ENCODE data around the gene SIPA1L2. TPM values are rescaled to one million over a fixed set of nuclear protein-coding genes. Genes with fewer than 3 reads are reported as not detected.
A peak's percentile ranks its signal among the peaks of the same experiment; 100 is the strongest.

SIPA1L2 gene
- polyA plus RNA-seq, 1 experiment = 63.5 TPM

DNA sequence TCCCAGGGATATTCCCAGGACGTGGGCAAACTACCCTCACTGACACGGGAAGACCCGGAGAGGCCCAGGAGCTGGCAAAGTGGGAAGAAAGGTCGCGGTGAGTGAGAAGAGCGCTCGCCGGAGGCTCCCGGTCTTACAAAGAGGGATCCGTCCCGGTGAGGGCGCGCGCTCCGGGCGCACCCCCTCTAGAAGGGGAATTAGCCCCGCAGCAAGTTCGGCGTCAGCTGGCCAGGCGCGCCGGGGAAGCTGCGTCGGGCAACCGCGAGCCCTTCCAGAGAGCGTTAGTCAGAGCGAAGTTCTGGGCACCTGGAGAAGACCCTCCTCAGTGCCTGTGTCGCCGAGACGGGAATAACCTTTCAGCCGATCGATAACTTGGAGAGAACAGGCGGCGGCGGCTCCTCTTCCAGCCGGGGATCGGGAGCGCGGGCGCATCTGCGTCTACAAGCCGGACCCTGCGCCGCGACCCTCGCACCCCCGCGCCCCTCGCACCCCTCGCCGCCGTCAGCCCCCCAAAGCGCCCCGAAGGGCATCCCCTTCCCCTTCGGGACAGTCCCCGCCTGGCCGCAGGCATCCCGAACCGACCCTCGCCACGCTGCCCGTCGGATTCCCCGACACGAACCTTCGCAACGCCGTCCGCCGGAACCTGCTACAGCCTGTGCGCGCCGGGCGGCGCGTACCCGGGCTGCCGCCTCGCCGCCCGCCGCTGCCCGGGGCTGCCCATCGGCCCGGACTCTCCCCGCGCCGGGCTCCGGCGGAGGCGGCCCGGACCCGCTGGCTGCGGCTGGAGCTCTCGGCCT is 485 bp downstream of the SIPA1L2 start:
- no peak for DNase-seq (ENCODE audit: low read depth, low spot score)
- Histone ChIP-seq H3K27me3 (ENCODE audit: control insufficient read depth, insufficient read depth, low read length) (no peaks in the 10 kb centered on the region), H3K9me3 (ENCODE audit: control insufficient read depth, insufficient read depth, low read length) (peaks cover 3% of the 10 kb centered on the region; the same call in 1 of the 2 replicates), H3K27ac (ENCODE audit: low read depth, low read length) (peak overlapping the region; percentile 49), H3K4me3 (ENCODE audit: low read depth, low read length) (peak overlapping the region; percentile 81)
- TF ChIP-seq, protein P1, sequence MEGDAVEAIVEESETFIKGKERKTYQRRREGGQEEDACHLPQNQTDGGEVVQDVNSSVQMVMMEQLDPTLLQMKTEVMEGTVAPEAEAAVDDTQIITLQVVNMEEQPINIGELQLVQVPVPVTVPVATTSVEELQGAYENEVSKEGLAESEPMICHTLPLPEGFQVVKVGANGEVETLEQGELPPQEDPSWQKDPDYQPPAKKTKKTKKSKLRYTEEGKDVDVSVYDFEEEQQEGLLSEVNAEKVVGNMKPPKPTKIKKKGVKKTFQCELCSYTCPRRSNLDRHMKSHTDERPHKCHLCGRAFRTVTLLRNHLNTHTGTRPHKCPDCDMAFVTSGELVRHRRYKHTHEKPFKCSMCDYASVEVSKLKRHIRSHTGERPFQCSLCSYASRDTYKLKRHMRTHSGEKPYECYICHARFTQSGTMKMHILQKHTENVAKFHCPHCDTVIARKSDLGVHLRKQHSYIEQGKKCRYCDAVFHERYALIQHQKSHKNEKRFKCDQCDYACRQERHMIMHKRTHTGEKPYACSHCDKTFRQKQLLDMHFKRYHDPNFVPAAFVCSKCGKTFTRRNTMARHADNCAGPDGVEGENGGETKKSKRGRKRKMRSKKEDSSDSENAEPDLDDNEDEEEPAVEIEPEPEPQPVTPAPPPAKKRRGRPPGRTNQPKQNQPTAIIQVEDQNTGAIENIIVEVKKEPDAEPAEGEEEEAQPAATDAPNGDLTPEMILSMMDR (IDR thresholded peaks at IDR 0.05; ENCODE audit: low read depth, low read length) = no peak; the same call in 1 of the 2 replicates
- CTCF ChIA-PET = interaction anchor here (0.5 to 2.2 kb wide), 6 partner anchors 9 to 873 kb away, joined by 3 to 12 read pairs (median 4); no protein-coding TSS in a partner anchor
- POLR2A ChIA-PET = interaction anchor here (0.6 to 1.1 kb wide), 4 partner anchors 15 to 292 kb away, joined by 3 to 5 read pairs (median 4); no protein-coding TSS in a partner anchor

DNA sequence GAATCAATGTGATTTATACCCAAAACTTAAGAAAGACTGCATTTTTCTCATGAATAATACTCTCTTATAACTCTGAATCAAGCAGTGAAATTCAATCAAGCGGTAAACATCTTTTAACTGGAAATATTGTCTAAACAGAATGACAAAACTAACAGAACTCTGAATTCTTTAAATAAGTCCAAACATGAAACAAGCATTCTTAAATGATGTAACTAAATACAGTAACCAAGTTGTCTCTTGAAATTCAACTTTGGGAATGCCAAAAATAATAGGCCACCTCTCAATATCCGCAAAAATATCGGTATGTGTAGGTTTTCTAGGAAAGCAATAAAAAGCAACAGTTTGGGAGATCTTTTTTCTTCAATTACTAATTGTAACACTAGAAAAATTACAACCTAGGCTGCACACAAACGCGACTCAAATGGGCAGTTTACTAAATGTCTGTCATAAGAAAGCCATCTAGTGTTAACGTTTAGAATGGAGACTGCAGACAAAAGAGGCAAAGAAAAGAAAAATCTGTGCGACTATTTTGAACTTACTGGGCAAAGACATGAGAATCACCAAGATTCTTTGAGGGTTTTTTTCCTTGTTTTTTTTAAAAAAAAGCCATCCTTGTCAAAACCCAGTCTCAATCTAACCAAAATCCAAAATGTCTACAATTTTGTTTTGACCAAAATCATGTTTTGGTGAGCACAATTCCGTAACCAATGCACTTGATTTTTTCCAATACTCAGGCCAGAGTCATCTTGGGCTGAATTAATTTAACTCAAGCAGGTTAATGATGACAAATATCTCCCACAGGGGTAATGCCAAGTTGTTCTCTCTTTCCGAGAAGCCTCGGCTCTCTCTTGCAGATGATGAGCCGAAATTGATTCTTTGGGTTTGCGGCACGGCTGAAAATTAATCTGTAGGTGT is 1.3 kb downstream of the SIPA1L2 start:
- ChIA-PET CTCF (interaction anchor here (0.6 to 3.1 kb wide), 9 partner anchors 30 to 872 kb away, joined by 3 to 19 read pairs (median 4); no protein-coding TSS in a partner anchor), POLR2A (interaction anchor here (0.6 kb wide), 1 partner anchor 226 kb away, joined by 3 read pairs; no protein-coding TSS in a partner anchor)
- TF ChIP-seq, protein P1 (IDR thresholded peaks at IDR 0.05; ENCODE audit: low read depth, low read length) = peak; percentile 46
- no peak for DNase-seq (ENCODE audit: low read depth, low spot score)
- Histone ChIP-seq H3K9me3 (ENCODE audit: control insufficient read depth, insufficient read depth, low read length) (peaks cover 3% of the 10 kb centered on the region; the same call in 1 of the 2 replicates), H3K4me3 (ENCODE audit: low read depth, low read length) (peak overlapping the region; percentile 81), H3K27ac (ENCODE audit: low read depth, low read length) (peak overlapping the region; percentile 49), H3K27me3 (ENCODE audit: control insufficient read depth, insufficient read depth, low read length) (no peaks in the 10 kb centered on the region)

DNA sequence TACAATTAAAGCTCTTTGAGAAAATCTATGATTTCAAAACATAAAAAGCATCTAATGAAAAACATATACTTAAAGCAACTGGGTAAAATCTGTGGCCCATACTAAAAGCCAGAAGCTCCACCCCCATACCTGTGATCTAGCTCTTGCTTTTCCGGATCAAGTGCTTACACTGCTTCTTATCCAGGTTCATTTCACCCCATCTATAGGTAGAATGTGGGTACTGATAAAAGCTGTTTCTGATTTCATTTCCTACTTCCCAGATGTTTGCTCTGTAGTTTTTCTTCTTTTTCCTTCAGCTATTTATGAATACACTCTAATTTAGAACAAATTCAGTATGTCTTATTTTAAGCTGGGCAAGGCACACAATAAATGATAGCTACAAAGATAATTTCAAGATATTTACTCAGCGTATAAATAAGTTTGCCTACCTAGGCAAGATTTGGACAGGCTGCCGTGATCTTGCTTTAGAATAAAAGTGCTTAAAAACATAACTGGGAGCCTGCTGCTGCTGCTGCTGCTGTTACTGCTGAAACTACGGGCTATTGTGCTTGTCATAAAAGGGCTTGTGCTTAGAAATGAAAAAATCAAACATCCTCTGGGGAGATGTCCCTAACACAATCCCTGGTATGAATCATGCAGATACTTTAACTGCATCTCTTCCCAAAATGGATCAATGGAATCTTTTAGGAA is 2.1 kb downstream of the SIPA1L2 start:
- H3K27ac ChIP-seq (ENCODE audit: low read depth, low read length) = no peak overlapping the region
- H3K27me3 ChIP-seq (ENCODE audit: control insufficient read depth, insufficient read depth, low read length) = no peaks in the 10 kb centered on the region
- peak overlapping the region; percentile 81 for H3K4me3 ChIP-seq (ENCODE audit: low read depth, low read length)
- H3K9me3 ChIP-seq (ENCODE audit: control insufficient read depth, insufficient read depth, low read length) = peaks cover 3% of the 10 kb centered on the region; the same call in 1 of the 2 replicates
- POLR2A ChIA-PET = interaction anchor here (0.5 to 1.4 kb wide), 2 partner anchors 735 to 761 kb away, joined by 3 to 4 read pairs; no protein-coding TSS in a partner anchor
- TF ChIP-seq, protein P1 (IDR thresholded peaks at IDR 0.05; ENCODE audit: low read depth, low read length) = peak; percentile 54
- no peak for DNase-seq (ENCODE audit: low read depth, low spot score)
- CTCF ChIA-PET = interaction anchor here (0.6 to 3.1 kb wide), 19 partner anchors 13 to 1270 kb away, joined by 3 to 19 read pairs (median 3); no protein-coding TSS in a partner anchor

- Histone ChIP-seq H3K4me3 (ENCODE audit: low read depth, low read length) (peak overlapping the region; percentile 81), H3K27ac (ENCODE audit: low read depth, low read length) (no peak overlapping the region), H3K9me3 (ENCODE audit: control insufficient read depth, insufficient read depth, low read length) (peaks cover 3% of the 10 kb centered on the region; the same call in 1 of the 2 replicates), H3K27me3 (ENCODE audit: control insufficient read depth, insufficient read depth, low read length) (no peaks in the 10 kb centered on the region)
- DNase-seq (ENCODE audit: low read depth, low spot score) = no peak
- ChIA-PET POLR2A (interaction anchor here (0.5 to 1.4 kb wide), 3 partner anchors 316 to 760 kb away, joined by 3 to 4 read pairs (median 4); no protein-coding TSS in a partner anchor), CTCF (interaction anchor here (0.6 to 3.1 kb wide), 17 partner anchors 13 to 1269 kb away, joined by 3 to 19 read pairs (median 3); no protein-coding TSS in a partner anchor)
- TF ChIP-seq, protein P1 (IDR thresholded peaks at IDR 0.05; ENCODE audit: low read depth, low read length) = no peak
Observed at GRCh38 chr1:232627171-232627570, 2.8 kb downstream of the SIPA1L2 start.
